Uterus (tissue), 4 donors: ENCODE results near the gene STAG1. TPM values are rescaled to one million over a fixed set of nuclear protein-coding genes. Genes with fewer than 3 reads are reported as not detected.

Experiments
- DNase-seq, 2 donors: peaks; one replicate each; pipeline ENCODE4 v3.0.0-alpha.2; 2019 to 2020
- H3K27ac ChIP-seq, 2 donors: fragments of 200-600 bp; sonication (generic); 1 replicate in 1 of 2; 2 replicates in 1 of 2; pipeline ENCODE4 v1.5.1; 2016 to 2018
- H3K27me3 ChIP-seq, 2 donors: fragments of 200-600 bp; sonication (generic); one replicate each; pipeline ENCODE4 v1.5.1; 2018 to 2019; ENCODE audit warnings: control low read depth in 1 of 2
- H3K36me3 ChIP-seq, 2 donors: fragments of 200-600 bp; sonication (generic); one replicate each; pipeline ENCODE4 v1.5.1; 2019; ENCODE audit warnings: control low read depth in 1 of 2
- H3K4me1 ChIP-seq, 2 donors: fragments of 200-600 bp; sonication (generic); one replicate each; pipeline ENCODE4 v1.5.1; 2018 to 2019; ENCODE audit warnings: control low read depth in 1 of 2
- H3K4me3 ChIP-seq, 2 donors: fragments of 200-600 bp; sonication (generic); 1 replicate in 1 of 2; 2 replicates in 1 of 2; pipeline ENCODE4 v1.5.1; 2018 to 2019; ENCODE audit warnings: mild to moderate bottlenecking in 1 of 2
- H3K9me3 ChIP-seq, 2 donors: fragments of 200-600 bp; sonication (generic); one replicate each; pipeline ENCODE4 v1.5.1; 2019; ENCODE audit warnings: control low read depth in 1 of 2
- POLR2A ChIP-seq, 2 donors: fragments of 450-650 bp; IDR thresholded peaks; one replicate each; pipeline ENCODE4 v1.6.1; 2016; ENCODE audit warnings: antibody characterized with exemption in 2 of 2, mild to moderate bottlenecking in 1 of 2, moderate library complexity in 1 of 2
- intact Hi-C: fragments of 100-400 bp; cut with DNase I; formaldehyde crosslinking; loops from one replicate; pipeline ENCODE4 v1.15.1; 2023; ENCODE audit warnings: low total_unique reads
- total RNA-seq, 4 donors: library from RNA; depleted of rRNA in 3 of 4; stranded (reverse); fragments of >200 nt in 3 of 4; gene quantifications; one replicate each; pipeline versions ENCODE4 v1.1.0 to v1.2.4, GENCODE V29; 2014 to 2023
- TF ChIP-seq, protein P1 (sequence below), 4 experiments: fragments of 200-600 bp in 2 of 4; fragments of 450-650 bp in 2 of 4; sonication (generic) in 2 of 4; IDR thresholded peaks; one replicate each; pipeline ENCODE4 v1.5.1; 2016 to 2019; ENCODE audit warnings: antibody characterized with exemption in 4 of 4, mild to moderate bottlenecking in 2 of 4, moderate library complexity in 1 of 4
- donor health status: DM: yes; HTN: yes; CAD: no.

The STAG1 gene
- total RNA-seq, 4 donors from 2014 or later, result 41.5 to 139 (median 86.0) TPM

DNA sequence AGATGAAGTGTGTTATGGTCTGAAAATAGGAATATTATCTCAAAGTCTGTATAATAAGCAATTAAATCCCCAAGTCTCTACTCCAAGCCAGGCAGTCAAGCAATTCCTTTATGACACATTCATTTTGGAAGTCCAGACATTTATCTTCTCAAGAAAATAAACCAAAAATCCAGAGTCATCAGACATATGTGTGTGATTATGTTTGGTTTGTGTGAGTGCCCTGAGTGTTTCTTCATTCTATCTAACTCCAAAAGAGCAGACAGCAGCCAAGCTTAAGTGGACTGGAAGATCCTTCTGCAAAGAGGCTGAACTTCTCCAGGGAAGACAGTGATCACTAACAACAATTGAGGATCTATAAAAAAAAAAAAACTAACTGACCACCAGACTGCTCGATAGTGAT lies 239.8 kb downstream of the STAG1 start:
- Histone ChIP-seq H3K27me3 (no peaks in the 10 kb centered on the region), H3K27ac (no peak overlapping the region), H3K4me1 (no peaks in the 10 kb centered on the region), H3K9me3 (no peaks in the 10 kb centered on the region), H3K36me3 (peaks cover 0 to 3% of the 10 kb centered on the region in 2 donors), H3K4me3 (no peak overlapping the region)
- intact Hi-C loops, result no loop called here
- no peak for DNase-seq
- TF ChIP-seq, protein P1, sequence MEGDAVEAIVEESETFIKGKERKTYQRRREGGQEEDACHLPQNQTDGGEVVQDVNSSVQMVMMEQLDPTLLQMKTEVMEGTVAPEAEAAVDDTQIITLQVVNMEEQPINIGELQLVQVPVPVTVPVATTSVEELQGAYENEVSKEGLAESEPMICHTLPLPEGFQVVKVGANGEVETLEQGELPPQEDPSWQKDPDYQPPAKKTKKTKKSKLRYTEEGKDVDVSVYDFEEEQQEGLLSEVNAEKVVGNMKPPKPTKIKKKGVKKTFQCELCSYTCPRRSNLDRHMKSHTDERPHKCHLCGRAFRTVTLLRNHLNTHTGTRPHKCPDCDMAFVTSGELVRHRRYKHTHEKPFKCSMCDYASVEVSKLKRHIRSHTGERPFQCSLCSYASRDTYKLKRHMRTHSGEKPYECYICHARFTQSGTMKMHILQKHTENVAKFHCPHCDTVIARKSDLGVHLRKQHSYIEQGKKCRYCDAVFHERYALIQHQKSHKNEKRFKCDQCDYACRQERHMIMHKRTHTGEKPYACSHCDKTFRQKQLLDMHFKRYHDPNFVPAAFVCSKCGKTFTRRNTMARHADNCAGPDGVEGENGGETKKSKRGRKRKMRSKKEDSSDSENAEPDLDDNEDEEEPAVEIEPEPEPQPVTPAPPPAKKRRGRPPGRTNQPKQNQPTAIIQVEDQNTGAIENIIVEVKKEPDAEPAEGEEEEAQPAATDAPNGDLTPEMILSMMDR (IDR thresholded peaks at IDR 0.05), result no peak
- TF ChIP-seq POLR2A (IDR thresholded peaks at IDR 0.05), result no peak

- intact Hi-C loops, result no loop called here
- no peaks in the 10 kb centered on the region for H3K27me3 ChIP-seq
- H3K36me3 ChIP-seq, result no peaks in the 10 kb centered on the region
- TF ChIP-seq, protein P1 (IDR thresholded peaks at IDR 0.05), result no peak
- no peak overlapping the region for H3K4me3 ChIP-seq
- H3K27ac ChIP-seq, result no peak overlapping the region
- H3K4me1 ChIP-seq, result no peaks in the 10 kb centered on the region
- no peak for DNase-seq
- no peaks in the 10 kb centered on the region for H3K9me3 ChIP-seq
Observed at GRCh38 chr3:136505676-136506075, 246.5 kb downstream of the STAG1 start.

GRCh38 chr3:136503056-136503455 lies 249.1 kb downstream of the STAG1 start:
- TF ChIP-seq, protein P1 (IDR thresholded peaks at IDR 0.05), result no peak
- intact Hi-C loops, result no loop called here
- Histone ChIP-seq H3K27ac (no peak overlapping the region), H3K36me3 (no peaks in the 10 kb centered on the region), H3K4me3 (no peak overlapping the region), H3K9me3 (no peaks in the 10 kb centered on the region), H3K27me3 (no peaks in the 10 kb centered on the region), H3K4me1 (no peaks in the 10 kb centered on the region)
- DNase-seq, result no peak

DNA sequence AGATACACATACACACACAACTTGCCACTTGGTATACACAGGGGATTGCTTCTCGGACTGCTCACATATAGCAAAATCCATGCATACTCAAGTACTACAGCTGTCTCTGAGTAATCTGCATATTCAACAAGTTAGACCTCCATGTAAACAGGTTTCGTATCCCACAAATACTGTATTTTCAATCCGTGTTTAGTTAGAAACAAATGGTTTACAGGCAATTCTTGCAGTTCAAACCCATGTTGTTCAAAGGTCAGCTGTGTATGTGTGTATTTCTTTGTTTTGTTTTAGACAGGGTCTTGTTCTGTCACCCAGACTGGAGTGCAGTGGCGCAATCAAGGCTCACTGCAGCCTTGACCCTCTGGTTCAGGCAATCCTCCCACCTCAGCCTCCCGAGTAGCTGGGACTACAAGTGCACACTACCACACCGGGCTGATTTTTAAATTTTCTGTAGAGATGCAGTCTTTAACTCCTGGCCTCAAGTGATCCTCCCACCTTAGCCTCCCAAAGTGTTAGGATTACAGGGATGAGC lies 253.2 kb downstream of the STAG1 start:
- DNase-seq, result no peak
- intact Hi-C loops, result no loop called here
- Histone ChIP-seq H3K36me3 (no peaks in the 10 kb centered on the region), H3K4me3 (no peak overlapping the region), H3K9me3 (no peaks in the 10 kb centered on the region), H3K27me3 (no peaks in the 10 kb centered on the region), H3K27ac (no peak overlapping the region), H3K4me1 (no peaks in the 10 kb centered on the region)
- no peak for TF ChIP-seq POLR2A (IDR thresholded peaks at IDR 0.05)
- TF ChIP-seq, protein P1 (IDR thresholded peaks at IDR 0.05), result no peak

- TF ChIP-seq POLR2A (IDR thresholded peaks at IDR 0.05), result no peak
- TF ChIP-seq, protein P1 (IDR thresholded peaks at IDR 0.05), result no peak
- no peaks in the 10 kb centered on the region for H3K36me3 ChIP-seq
- no peak for DNase-seq
- H3K9me3 ChIP-seq, result no peaks in the 10 kb centered on the region
- H3K27ac ChIP-seq, result no peak overlapping the region
- no peak overlapping the region for H3K4me3 ChIP-seq
- no peaks in the 10 kb centered on the region for H3K4me1 ChIP-seq
- H3K27me3 ChIP-seq, result no peaks in the 10 kb centered on the region
- intact Hi-C loops, result no loop called here
Observed at GRCh38 chr3:136495213-136495612, 257.0 kb downstream of the STAG1 start.
